Keratinocyte (primary cell): ENCODE results near the gene DIS3L2. TPM values are rescaled to one million over a fixed set of nuclear protein-coding genes. Genes with fewer than 3 reads are reported as not detected.

Experiments used
- DNase-seq: peaks from one replicate; pipeline ENCODE4 v3.0.0-alpha.2; 2011; ENCODE audit warnings: low read depth, missing footprints, low spot score
- FAIRE-seq: peaks from 2 replicates; lab custom pipeline; 2011; peaks lifted over from hg19 to GRCh38; lab: Jason Lieb, UNC
- H2AFZ ChIP-seq: 2 replicates; pipeline ENCODE4 v1.6.0; 2012; ENCODE audit warnings: low read length, control low read depth, inconsistent platforms; ENCODE audit not compliant: control insufficient read depth
- H3K27ac ChIP-seq: 2 replicates; pipeline ENCODE4 v1.5.1; 2011; ENCODE audit warnings: low read length; ENCODE audit not compliant: control insufficient read depth, insufficient read depth
- H3K27me3 ChIP-seq: 3 replicates; pipeline ENCODE4 v1.6.0; 2011; ENCODE audit warnings: low read length; ENCODE audit not compliant: control insufficient read depth, insufficient read depth; ENCODE audit errors: extremely low read depth
- H3K36me3 ChIP-seq, 2 experiments: 2 replicates in 1 of 2; 3 replicates in 1 of 2; pipeline ENCODE4 v1.5.1; 2011; ENCODE audit warnings: low read length in 2 of 2, mild to moderate bottlenecking in 1 of 2; ENCODE audit not compliant: control insufficient read depth in 2 of 2, insufficient read depth in 2 of 2; ENCODE audit errors: extremely low read depth in 1 of 2
- H3K4me1 ChIP-seq: 3 replicates; pipeline ENCODE4 v1.5.1; 2011; ENCODE audit warnings: low read length; ENCODE audit not compliant: control insufficient read depth, insufficient read depth; ENCODE audit errors: extremely low read depth
- H3K4me2 ChIP-seq: 3 replicates; pipeline ENCODE4 v1.6.0; 2011; ENCODE audit warnings: low read depth, low read length; ENCODE audit not compliant: control insufficient read depth, insufficient read depth; ENCODE audit errors: extremely low read depth
- H3K4me3 ChIP-seq, 3 experiments: fragments of 200-600 bp in 1 of 3; sonication (generic) in 1 of 3; 2 replicates in 2 of 3; 3 replicates in 1 of 3; pipeline ENCODE4 v1.5.1; 2011 to 2016; ENCODE audit warnings: low read length in 3 of 3, mild to moderate bottlenecking in 3 of 3, control low read depth in 2 of 3, inconsistent platforms in 1 of 3, low read depth in 1 of 3, mixed read lengths in 1 of 3, mixed run types in 1 of 3, moderate library complexity in 1 of 3; ENCODE audit not compliant: control insufficient read depth in 2 of 3, insufficient read depth in 2 of 3; ENCODE audit errors: extremely low read depth in 1 of 3
- H3K79me2 ChIP-seq: 2 replicates; pipeline ENCODE4 v1.6.0; 2012; ENCODE audit warnings: low read length; ENCODE audit not compliant: control insufficient read depth, insufficient read depth
- H3K9ac ChIP-seq: 3 replicates; pipeline ENCODE4 v1.6.0; 2011; ENCODE audit warnings: low read length; ENCODE audit not compliant: control insufficient read depth, insufficient read depth; ENCODE audit errors: extremely low read depth
- H3K9me1 ChIP-seq: 3 replicates; pipeline ENCODE4 v1.6.0; 2011; ENCODE audit warnings: low read length; ENCODE audit not compliant: control insufficient read depth, insufficient read depth; ENCODE audit errors: extremely low read depth
- H3K9me3 ChIP-seq: 2 replicates; pipeline ENCODE4 v1.5.1; 2012; ENCODE audit warnings: low read depth, low read length; ENCODE audit not compliant: control insufficient read depth
- H4K20me1 ChIP-seq: 3 replicates; pipeline ENCODE4 v1.6.0; 2011; ENCODE audit warnings: low read length; ENCODE audit not compliant: control insufficient read depth, insufficient read depth; ENCODE audit errors: extremely low read depth
- EZH2 ChIP-seq: IDR thresholded peaks from one replicate; pipeline ENCODE4 v1.6.1; 2012; ENCODE audit warnings: inconsistent platforms, mild to moderate bottlenecking, low read length, moderate library complexity
- dilution Hi-C: fragments of 300-500 bp; cut with MboI; formaldehyde crosslinking; loops from one replicate; pipeline ENCODE4 v1.7.0; 2020; ENCODE audit warnings: low sequenced_read_pairs; ENCODE audit not compliant: extremely low pct_ligation_motif_present
- polyA plus RNA-seq, 5 experiments: library from polyadenylated mRNA; depleted of rRNA in 3 of 5; stranded (reverse) in 3 of 5; stranded (forward) in 1 of 5; unstranded in 1 of 5; fragments of >200 nt; gene quantifications; 1 replicate in 1 of 5; 2 replicates in 3 of 5; 3 replicates in 1 of 5; pipeline versions ENCODE4 v1.2.1 to v1.2.3, GENCODE V29; 2011 to 2012; ENCODE audit warnings: missing spikeins in 2 of 5, low read depth in 1 of 5, low replicate concordance in 1 of 5
- TF ChIP-seq, protein P1 (sequence below), 3 experiments: IDR thresholded peaks in 1 of 3; conservative IDR thresholded peaks in 1 of 3; optimal IDR thresholded peaks in 1 of 3; 2 replicates in 2 of 3; 3 replicates in 1 of 3; pipeline versions ENCODE3 to v1.5.1; 2011; ENCODE audit warnings: low read length in 3 of 3, mild to moderate bottlenecking in 3 of 3, moderate library complexity in 2 of 3, control low read depth in 1 of 3, inconsistent platforms in 1 of 3; ENCODE audit not compliant: insufficient read depth in 2 of 3; ENCODE audit errors: extremely low read depth in 1 of 3

The DIS3L2 gene
- polyA plus RNA-seq, 1 donor (not counting 4 experiments of a cell fraction or from before 2014, with no cell fraction given) = 8.6 TPM

DNA sequence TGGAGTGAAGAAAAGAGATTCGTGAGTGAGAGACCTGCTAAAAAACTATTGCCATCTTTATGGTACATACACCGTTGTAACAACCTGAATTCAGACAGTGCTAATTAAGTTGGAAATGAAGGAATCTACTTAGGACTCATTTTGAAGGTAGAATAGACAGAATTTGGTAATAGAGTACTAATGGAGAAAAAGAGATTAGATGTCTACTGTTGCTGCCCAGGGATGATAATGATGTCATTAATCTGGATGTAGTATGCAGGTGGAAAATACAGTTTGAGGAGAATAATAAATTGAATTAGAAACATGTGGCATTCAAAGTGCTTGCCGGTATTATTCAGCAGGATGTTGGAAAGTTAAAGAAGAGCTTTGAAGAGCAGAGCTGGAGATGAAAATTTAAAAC, 44.7 kb downstream of the DIS3L2 start:
- Histone ChIP-seq H3K4me2 (no peak overlapping the region), H3K9ac (no peak overlapping the region), H3K4me1 (no peaks in the 10 kb centered on the region), H3K27me3 (no peaks in the 10 kb centered on the region), H4K20me1 (no peaks in the 10 kb centered on the region), H3K4me3 (no peak overlapping the region), H3K36me3 (no peaks in the 10 kb centered on the region), H3K9me1 (no peaks in the 10 kb centered on the region), H3K79me2 (peaks cover 12% of the 10 kb centered on the region), H3K27ac (no peak overlapping the region), H3K9me3 (no peaks in the 10 kb centered on the region), H2AFZ (no peak overlapping the region)
- dilution Hi-C loops = no loop called here
- DNase-seq (no peak), FAIRE-seq (no peak)
- no peak for TF ChIP-seq EZH2
- TF ChIP-seq, protein P1, sequence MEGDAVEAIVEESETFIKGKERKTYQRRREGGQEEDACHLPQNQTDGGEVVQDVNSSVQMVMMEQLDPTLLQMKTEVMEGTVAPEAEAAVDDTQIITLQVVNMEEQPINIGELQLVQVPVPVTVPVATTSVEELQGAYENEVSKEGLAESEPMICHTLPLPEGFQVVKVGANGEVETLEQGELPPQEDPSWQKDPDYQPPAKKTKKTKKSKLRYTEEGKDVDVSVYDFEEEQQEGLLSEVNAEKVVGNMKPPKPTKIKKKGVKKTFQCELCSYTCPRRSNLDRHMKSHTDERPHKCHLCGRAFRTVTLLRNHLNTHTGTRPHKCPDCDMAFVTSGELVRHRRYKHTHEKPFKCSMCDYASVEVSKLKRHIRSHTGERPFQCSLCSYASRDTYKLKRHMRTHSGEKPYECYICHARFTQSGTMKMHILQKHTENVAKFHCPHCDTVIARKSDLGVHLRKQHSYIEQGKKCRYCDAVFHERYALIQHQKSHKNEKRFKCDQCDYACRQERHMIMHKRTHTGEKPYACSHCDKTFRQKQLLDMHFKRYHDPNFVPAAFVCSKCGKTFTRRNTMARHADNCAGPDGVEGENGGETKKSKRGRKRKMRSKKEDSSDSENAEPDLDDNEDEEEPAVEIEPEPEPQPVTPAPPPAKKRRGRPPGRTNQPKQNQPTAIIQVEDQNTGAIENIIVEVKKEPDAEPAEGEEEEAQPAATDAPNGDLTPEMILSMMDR (optimal IDR thresholded peaks at IDR 0.05 in 1 of 3, IDR thresholded peaks at IDR 0.05 in 1 of 3, conservative IDR thresholded peaks at IDR 0.05 in 1 of 3; ENCODE audit: extremely low read depth in 1 of 3, insufficient read depth in 2 of 3, low read length in 3 of 3) = no peak

DNA sequence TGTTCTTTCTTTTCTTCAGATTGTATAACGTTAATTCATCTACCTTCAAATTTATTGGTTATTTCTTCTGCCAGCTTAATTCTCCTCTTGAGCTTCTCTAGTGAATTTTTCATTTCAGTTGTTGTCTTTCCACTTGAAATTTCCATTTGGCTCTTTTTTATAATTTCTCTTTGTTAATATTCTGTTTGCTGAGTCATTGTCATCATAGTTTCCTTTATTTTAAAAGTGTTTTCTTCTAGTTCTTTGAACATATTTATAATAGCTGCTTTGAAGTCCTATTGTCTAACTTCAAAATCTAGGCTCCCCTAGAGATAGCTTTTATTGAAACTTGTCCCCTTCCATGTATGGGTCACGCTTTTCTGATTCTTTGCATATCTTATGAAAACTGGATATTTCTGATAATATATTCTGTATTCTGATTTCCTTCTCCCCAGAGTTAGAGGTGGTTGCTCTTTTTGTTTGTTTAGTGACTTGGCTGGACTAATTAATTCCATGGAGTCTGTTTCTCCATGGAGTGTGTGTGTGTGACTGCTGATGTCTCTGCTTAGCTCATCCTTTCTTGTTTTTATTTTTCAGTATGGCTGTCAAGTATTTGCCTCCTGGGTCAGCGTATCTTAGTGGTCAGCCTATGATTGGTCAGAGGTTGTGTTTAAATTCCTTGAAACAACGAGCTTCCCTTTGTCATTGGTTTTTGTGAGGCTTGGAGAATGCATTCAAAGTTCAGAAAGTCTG, 47.6 kb downstream of the DIS3L2 start:
- Histone ChIP-seq H3K4me1 (peaks cover 16% of the 10 kb centered on the region), H2AFZ (no peak overlapping the region), H3K4me3 (no peak overlapping the region), H3K9me1 (no peaks in the 10 kb centered on the region), H3K9ac (no peak overlapping the region), H3K79me2 (peaks cover 6% of the 10 kb centered on the region), H4K20me1 (no peaks in the 10 kb centered on the region), H3K9me3 (no peaks in the 10 kb centered on the region), H3K27me3 (no peaks in the 10 kb centered on the region), H3K36me3 (no peaks in the 10 kb centered on the region), H3K4me2 (no peak overlapping the region), H3K27ac (no peak overlapping the region)
- no peak for DNase-seq
- TF ChIP-seq, protein P1 (optimal IDR thresholded peaks at IDR 0.05 in 1 of 3, IDR thresholded peaks at IDR 0.05 in 1 of 3, conservative IDR thresholded peaks at IDR 0.05 in 1 of 3; ENCODE audit: extremely low read depth in 1 of 3, insufficient read depth in 2 of 3, low read length in 3 of 3) = no peak
- TF ChIP-seq EZH2 = no peak
- no peak for FAIRE-seq
- dilution Hi-C loops = no loop called here
